Colonic mucosa (tissue), 4 donors: ENCODE measurements around the gene PARD6G. TPM values are rescaled to one million over a fixed set of nuclear protein-coding genes. Genes with fewer than 3 reads are reported as not detected.

Source experiments
- DNase-seq: peaks from one replicate; pipeline ENCODE4 v3.0.0-alpha.2; 2020
- H3K27ac ChIP-seq: fragments of 200-600 bp; one replicate; pipeline ENCODE4 v1.8.0; 2021
- H3K27me3 ChIP-seq: fragments of 200-600 bp; one replicate; pipeline ENCODE4 v1.8.0; 2021
- H3K36me3 ChIP-seq: fragments of 200-600 bp; one replicate; pipeline ENCODE4 v1.8.0; 2021
- H3K4me1 ChIP-seq: fragments of 200-600 bp; one replicate; pipeline ENCODE4 v1.8.0; 2021; ENCODE audit warnings: mild to moderate bottlenecking
- H3K4me3 ChIP-seq: fragments of 200-600 bp; one replicate; pipeline ENCODE4 v1.8.0; 2021
- H3K9ac ChIP-seq, 2 donors: one replicate each; pipeline ENCODE4 v1.7.0; 2013; ENCODE audit warnings: control low read depth in 2 of 2, low read depth in 2 of 2, low read length in 2 of 2
- H3K9me3 ChIP-seq: fragments of 200-600 bp; one replicate; pipeline ENCODE4 v1.8.0; 2021
- CTCF ChIP-seq: fragments of 200-600 bp; IDR thresholded peaks from one replicate; pipeline ENCODE4 v1.8.0; 2022; ENCODE audit warnings: antibody characterized with exemption, mild to moderate bottlenecking
- intact Hi-C: fragments of 100-400 bp; cut with DNase I; formaldehyde crosslinking; loops from one replicate; pipeline ENCODE4 v1.14.1; 2022
- total RNA-seq, 2 donors: library from RNA; stranded (reverse); fragmentation: NEBNext Ultra II Directional in 1 of 2; extraction: Animal tissue kit (Norgen Biotek cat#: 25700) in 1 of 2; gene quantifications; one replicate each; pipeline ENCODE4 v1.2.1, GENCODE V29; 2021
- donor health status: healthy.
- donor health status: DM: no; HTN: no; CAD: no.
- donor health status: DM: no; HTN: no; CAD: no.

The PARD6G gene
- total RNA-seq, 2 donors from 2014 or later = 1.0 to 1.2 TPM

GRCh38 chr18:80184243-80184772 lies 63.0 kb downstream of the PARD6G start:
- no peak overlapping the region for H3K9ac ChIP-seq
- intact Hi-C loops = no loop called here
- no peak for TF ChIP-seq CTCF

GRCh38 chr18:80183273-80184050 lies 63.9 kb downstream of the PARD6G start:
- H3K4me3 ChIP-seq = no peak overlapping the region
- H3K4me1 ChIP-seq = no peaks in the 10 kb centered on the region
- DNase-seq = no peak
- no peak for TF ChIP-seq CTCF
- no peaks in the 10 kb centered on the region for H3K36me3 ChIP-seq
- no peaks in the 10 kb centered on the region for H3K9me3 ChIP-seq
- H3K27ac ChIP-seq = no peak overlapping the region
- intact Hi-C loops = no loop called here
- H3K9ac ChIP-seq = no peak overlapping the region
- H3K27me3 ChIP-seq = no peaks in the 10 kb centered on the region

More at GRCh38 chr18:80184243-80184772, 63.0 kb downstream of the PARD6G start:
- Histone ChIP-seq H3K4me3 (no peak overlapping the region), H3K27me3 (no peaks in the 10 kb centered on the region), H3K27ac (no peak overlapping the region), H3K36me3 (no peaks in the 10 kb centered on the region), H3K9me3 (no peaks in the 10 kb centered on the region), H3K4me1 (no peaks in the 10 kb centered on the region)
- no peak for DNase-seq

- TF ChIP-seq CTCF = no peak
- no peaks in the 10 kb centered on the region for H3K4me1 ChIP-seq
- DNase-seq = no peak
- H3K36me3 ChIP-seq = no peaks in the 10 kb centered on the region
- intact Hi-C loops = no loop called here
- no peak overlapping the region for H3K9ac ChIP-seq
- H3K27me3 ChIP-seq = no peaks in the 10 kb centered on the region
- no peaks in the 10 kb centered on the region for H3K9me3 ChIP-seq
- H3K27ac ChIP-seq = no peak overlapping the region
- no peak overlapping the region for H3K4me3 ChIP-seq
Observed at GRCh38 chr18:80182855-80183254, 64.5 kb downstream of the PARD6G start.

GRCh38 chr18:80181642-80182461 lies 65.5 kb downstream of the PARD6G start:
- Histone ChIP-seq H3K4me1 (no peaks in the 10 kb centered on the region), H3K9ac (no peak overlapping the region), H3K27ac (no peak overlapping the region), H3K4me3 (no peak overlapping the region), H3K9me3 (no peaks in the 10 kb centered on the region), H3K27me3 (no peaks in the 10 kb centered on the region), H3K36me3 (no peaks in the 10 kb centered on the region)
- intact Hi-C loops = no loop called here
- no peak for DNase-seq
- TF ChIP-seq CTCF = no peak

GRCh38 chr18:80180778-80181564 lies 66.3 kb downstream of the PARD6G start:
- no peak overlapping the region for H3K27ac ChIP-seq

More at GRCh38 chr18:80180778-80181564, 66.3 kb downstream of the PARD6G start:
- no peaks in the 10 kb centered on the region for H3K36me3 ChIP-seq
- H3K27me3 ChIP-seq = no peaks in the 10 kb centered on the region
- no peaks in the 10 kb centered on the region for H3K9me3 ChIP-seq
- no peak for DNase-seq
- no peak overlapping the region for H3K9ac ChIP-seq
- no peak overlapping the region for H3K4me3 ChIP-seq
- H3K4me1 ChIP-seq = no peaks in the 10 kb centered on the region
- intact Hi-C loops = no loop called here
- no peak for TF ChIP-seq CTCF
